ENCODE results near the gene GIMAP5. TPM values are rescaled to one million over a fixed set of nuclear protein-coding genes. Genes with fewer than 3 reads are reported as not detected.

The GIMAP5 gene
- total RNA-seq, 1 donor from 2014 or later, result 18.4 TPM

- DNase-seq (ENCODE audit: low spot score) (no peak), ATAC-seq (no peak)
- intact Hi-C loops (cut with DNase I), result no loop called here
Observed at GRCh38 chr7:150790416-150791075, 53.3 kb downstream of the GIMAP5 start.

GRCh38 chr7:150791304-150791703, 54.1 kb downstream of the GIMAP5 start:
- no peak for ATAC-seq
- DNase-seq (ENCODE audit: low spot score), result no peak
- intact Hi-C loops (cut with DNase I), result no loop called here

- DNase-seq (ENCODE audit: low spot score) (no peak), ATAC-seq (no peak)
- intact Hi-C loops (cut with DNase I), result no loop called here
Observed at GRCh38 chr7:150791746-150792452, 54.7 kb downstream of the GIMAP5 start.

Other genes starting within 250 kb of the GIMAP5 start
- 31.6 TPM for gene GIMAP7, start 222.5 kb upstream of the GIMAP5 start, total RNA-seq
- 52.8 TPM for gene GIMAP4, start 170.0 kb upstream of the GIMAP5 start, total RNA-seq
- 32.7 TPM for gene GIMAP6, start 105.0 kb upstream of the GIMAP5 start, total RNA-seq
- 11.7 TPM for gene GIMAP2, start 51.7 kb upstream of the GIMAP5 start, total RNA-seq
- 8.5 TPM for gene GIMAP1, start 20.8 kb upstream of the GIMAP5 start, total RNA-seq
- 78.8 TPM for gene TMEM176B, start 62.9 kb downstream of the GIMAP5 start, total RNA-seq
- gene TMEM176A, start 63.4 kb downstream of the GIMAP5 start, total RNA-seq, result 69.7 TPM
- not detected for gene AOC1, start 115.1 kb downstream of the GIMAP5 start, total RNA-seq
- 3.2 TPM for gene KCNH2, start 240.9 kb downstream of the GIMAP5 start, total RNA-seq

Data from sciatic nerve (tissue), 2 donors.